Measurements from ENCODE around the gene ESRRB.

Gene ESRRB

DNA sequence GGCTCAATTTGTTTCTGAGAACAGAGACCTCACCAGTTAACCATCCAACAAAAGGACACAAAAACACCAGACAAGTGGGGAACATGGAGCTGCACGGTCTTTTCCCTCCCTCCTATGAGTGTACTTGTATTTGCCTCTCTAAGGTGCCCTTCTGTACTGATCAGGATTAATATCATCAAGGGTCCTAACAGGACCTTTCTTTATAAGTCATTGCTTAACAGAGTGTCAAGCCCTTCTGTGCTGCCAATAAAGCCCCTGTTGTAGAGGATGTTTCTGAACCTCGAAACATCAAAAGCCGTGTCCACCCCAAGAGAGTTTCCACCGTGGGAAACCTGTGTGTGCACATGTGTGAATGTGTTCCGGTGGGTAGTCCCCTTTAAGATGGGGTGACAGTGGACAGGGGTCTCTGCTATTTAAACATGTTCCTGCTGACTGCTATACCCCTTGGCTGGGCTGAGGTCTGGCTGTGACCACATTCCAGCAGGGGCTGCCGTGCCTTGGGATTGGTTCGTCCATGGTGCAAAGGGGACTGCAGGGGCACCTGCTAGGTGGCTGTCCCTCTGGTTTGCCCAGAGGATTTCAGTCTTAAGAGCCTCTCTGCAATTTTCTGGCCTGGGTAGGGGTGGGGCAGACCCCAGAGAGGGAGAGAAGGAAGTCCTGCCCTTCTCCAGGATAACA is 6.0 kb downstream of the ESRRB start:
- Mint-ChIP-seq H3K27me3 (peaks cover 71% of the 10 kb centered on the region), H3K4me1 (peaks cover 5% of the 10 kb centered on the region), H3K27ac (no peak overlapping the region), H3K9me3 (no peaks in the 10 kb centered on the region), H3K4me3 (no peak overlapping the region)
- no peak for ATAC-seq
- DNase-seq: no peak

DNA sequence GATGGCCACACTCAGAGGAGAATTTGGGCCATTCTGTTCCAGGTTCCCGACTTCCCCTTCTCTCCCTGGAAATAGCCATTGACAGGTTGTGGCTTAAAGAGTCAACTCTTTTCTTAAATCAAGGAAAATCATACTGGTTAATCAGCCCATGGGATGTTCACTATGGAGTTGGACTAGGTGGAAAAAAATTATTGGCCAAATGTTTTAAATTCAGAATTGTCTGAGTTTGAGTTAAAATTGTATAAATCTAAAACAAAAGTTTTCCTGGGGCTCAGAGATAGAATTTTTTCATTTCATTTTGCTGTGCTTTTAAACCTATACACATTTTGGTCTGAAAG is 6.5 kb downstream of the ESRRB start:
- Mint-ChIP-seq H3K4me3 (no peak overlapping the region), H3K4me1 (peaks cover 3% of the 10 kb centered on the region), H3K9me3 (no peaks in the 10 kb centered on the region), H3K27me3 (peaks cover 70% of the 10 kb centered on the region), H3K27ac (no peak overlapping the region)
- ATAC-seq: no peak
- DNase-seq: no peak

DNA sequence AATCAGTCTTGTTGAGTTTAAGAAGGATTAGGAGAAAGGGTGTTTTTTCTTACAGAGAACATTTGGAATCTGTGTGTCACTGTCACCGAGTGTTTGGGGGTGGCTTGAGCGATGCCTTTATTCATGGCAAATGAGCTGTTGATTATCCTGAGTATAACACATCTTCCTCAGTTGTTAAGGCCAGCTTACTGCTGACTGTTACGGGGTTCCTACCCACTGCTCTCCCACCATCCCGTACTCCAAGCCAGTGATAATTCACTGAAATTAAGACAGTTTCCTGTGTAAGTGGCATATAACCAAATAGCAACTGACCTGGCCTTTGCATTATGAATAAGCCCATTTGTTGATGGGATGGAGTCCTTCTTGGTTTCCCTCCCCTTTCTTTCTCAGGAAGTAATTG is 9.5 kb downstream of the ESRRB start:
- Mint-ChIP-seq H3K4me3 (no peak overlapping the region), H3K9me3 (no peaks in the 10 kb centered on the region), H3K27ac (no peak overlapping the region), H3K27me3 (peaks cover 55% of the 10 kb centered on the region), H3K4me1 (no peaks in the 10 kb centered on the region)
- ATAC-seq (no peak), DNase-seq (no peak)

GRCh38 chr14:76386944-76387782 is 11.2 kb downstream of the ESRRB start:
- Mint-ChIP-seq H3K9me3 (no peaks in the 10 kb centered on the region), H3K27ac (no peak overlapping the region), H3K27me3 (peaks cover 38% of the 10 kb centered on the region), H3K4me3 (no peak overlapping the region), H3K4me1 (no peaks in the 10 kb centered on the region)
- DNase-seq (peak; percentile 70 to 71), ATAC-seq (peak; percentile 92)

DNA sequence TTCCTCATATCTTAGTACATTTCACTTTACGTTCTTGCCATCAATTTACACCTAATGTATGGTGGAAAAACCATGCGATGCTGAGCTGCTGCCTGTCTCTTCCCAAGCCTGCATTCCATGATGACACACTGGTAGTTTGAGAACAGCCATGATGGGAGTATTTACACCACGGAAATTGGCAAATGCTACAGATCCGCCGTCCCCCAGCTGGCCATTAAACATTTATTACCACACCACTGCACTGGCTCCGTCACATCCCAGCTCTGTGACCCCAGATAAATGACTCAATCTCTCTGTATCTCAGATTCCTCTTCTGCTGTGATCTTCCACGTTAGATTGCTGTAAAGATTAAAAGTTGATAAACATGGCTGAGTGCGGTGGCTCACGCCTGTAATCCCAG is 13.9 kb downstream of the ESRRB start:
- Mint-ChIP-seq H3K27ac (no peak overlapping the region), H3K4me3 (no peak overlapping the region), H3K4me1 (no peaks in the 10 kb centered on the region), H3K27me3 (peaks cover 21% of the 10 kb centered on the region), H3K9me3 (no peaks in the 10 kb centered on the region)
- DNase-seq (no peak), ATAC-seq (no peak)

DNA sequence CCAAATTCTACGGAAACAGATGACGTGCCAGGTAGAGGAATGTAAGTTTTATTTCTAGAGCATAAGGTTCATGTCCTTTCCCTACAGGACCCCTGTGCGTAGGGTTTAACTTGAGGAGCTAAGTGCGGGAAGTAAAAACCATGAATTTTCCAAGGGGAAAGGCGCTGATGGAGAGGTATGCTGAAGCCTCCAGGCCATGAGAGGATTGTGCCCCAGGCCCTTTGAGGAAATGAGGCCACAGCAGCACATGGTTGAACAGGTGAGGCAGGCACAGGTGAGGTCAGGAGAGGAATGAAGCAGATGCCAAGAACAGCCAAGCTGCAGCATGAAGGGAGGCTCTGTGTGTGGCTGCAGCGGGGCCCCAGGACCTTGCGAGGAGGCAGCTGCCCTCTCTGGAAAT is 14.7 kb downstream of the ESRRB start:
- no peak overlapping the region for H3K4me3 Mint-ChIP-seq
- peaks cover 18% of the 10 kb centered on the region for H3K27me3 Mint-ChIP-seq
- H3K27ac Mint-ChIP-seq: no peak overlapping the region
- no peak for ATAC-seq
- no peak for DNase-seq
- H3K9me3 Mint-ChIP-seq: no peaks in the 10 kb centered on the region
- no peaks in the 10 kb centered on the region for H3K4me1 Mint-ChIP-seq

DNA sequence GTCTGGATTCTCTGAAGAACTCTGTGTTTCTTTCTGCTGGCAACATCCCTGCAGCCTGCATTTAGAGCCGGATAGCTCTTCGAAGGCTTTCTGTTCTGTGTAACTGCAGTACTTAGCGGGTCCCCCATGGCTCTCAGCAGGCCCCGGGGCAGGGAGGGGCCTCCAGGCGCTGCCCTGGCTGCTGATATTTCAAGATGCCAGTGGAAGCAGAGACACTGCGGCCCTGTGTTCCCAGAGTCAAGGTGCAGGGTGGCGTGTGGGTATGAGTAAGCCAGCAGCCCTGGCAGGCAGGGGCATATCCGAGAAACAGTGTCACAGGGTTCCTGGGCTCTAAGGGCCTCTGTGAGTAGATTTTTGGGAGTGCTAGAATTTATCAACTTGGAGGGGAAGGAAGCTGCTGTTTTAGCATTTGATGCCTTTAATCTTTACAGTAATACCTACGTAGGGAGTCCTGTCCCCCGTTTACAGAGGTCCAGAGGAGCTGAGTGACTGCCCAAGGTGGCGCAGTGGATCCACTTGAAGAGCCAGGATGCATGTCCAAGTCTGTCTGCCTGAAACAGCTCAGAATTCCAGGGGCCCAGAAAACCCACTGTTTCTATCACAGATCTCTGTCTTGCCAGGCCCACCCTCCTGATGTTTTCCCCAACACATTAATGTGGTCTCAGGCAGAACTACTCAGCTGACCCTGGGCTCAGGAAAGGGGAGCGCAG is 16.2 kb downstream of the ESRRB start:
- Mint-ChIP-seq H3K27me3 (peaks cover 18% of the 10 kb centered on the region), H3K27ac (no peak overlapping the region), H3K4me1 (no peaks in the 10 kb centered on the region), H3K9me3 (no peaks in the 10 kb centered on the region), H3K4me3 (no peak overlapping the region)
- no peak for ATAC-seq
- DNase-seq: no peak

- Mint-ChIP-seq H3K4me3 (no peak overlapping the region), H3K4me1 (no peaks in the 10 kb centered on the region)
These were observed 18.6 kb downstream of the ESRRB start for GRCh38 chr14:76394569-76394968.

DNA sequence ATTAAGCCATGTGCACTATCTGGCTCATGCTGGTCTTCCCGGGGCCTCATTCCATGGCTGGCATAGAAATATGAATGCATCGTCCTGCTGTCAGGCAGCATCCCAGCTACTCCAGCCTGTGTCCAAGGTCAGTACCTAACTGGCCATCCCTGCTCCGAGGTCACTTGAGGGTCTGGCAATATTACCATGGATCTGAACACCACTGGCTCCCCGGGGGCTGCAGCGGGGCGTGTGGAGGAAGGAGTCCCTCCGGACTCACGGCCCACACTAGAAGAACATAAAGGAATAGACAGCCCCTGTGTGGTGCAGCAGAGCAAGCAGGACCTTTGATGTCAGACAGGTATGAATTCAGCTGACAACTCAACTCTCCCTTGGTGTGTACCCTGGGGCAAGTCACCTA is 19.2 kb downstream of the ESRRB start:
- no peak overlapping the region for H3K4me3 Mint-ChIP-seq

More at GRCh38 chr14:76394569-76394968, 18.6 kb downstream of the ESRRB start:
- no peak for ATAC-seq
- no peaks in the 10 kb centered on the region for H3K27me3 Mint-ChIP-seq
- H3K27ac Mint-ChIP-seq: no peak overlapping the region
- DNase-seq: no peak
- H3K9me3 Mint-ChIP-seq: no peaks in the 10 kb centered on the region

GRCh38 chr14:76396714-76397187 is 20.8 kb downstream of the ESRRB start:
- Mint-ChIP-seq H3K27me3 (no peaks in the 10 kb centered on the region), H3K27ac (no peak overlapping the region), H3K4me3 (no peak overlapping the region), H3K9me3 (no peaks in the 10 kb centered on the region), H3K4me1 (no peaks in the 10 kb centered on the region)
- no peak for ATAC-seq
- no peak for DNase-seq

More for the DNA sequence above, 19.2 kb downstream of the ESRRB start:
- DNase-seq: no peak
- no peaks in the 10 kb centered on the region for H3K9me3 Mint-ChIP-seq
- H3K27ac Mint-ChIP-seq: no peak overlapping the region
- no peaks in the 10 kb centered on the region for H3K4me1 Mint-ChIP-seq
- no peak for ATAC-seq
- no peaks in the 10 kb centered on the region for H3K27me3 Mint-ChIP-seq

DNA sequence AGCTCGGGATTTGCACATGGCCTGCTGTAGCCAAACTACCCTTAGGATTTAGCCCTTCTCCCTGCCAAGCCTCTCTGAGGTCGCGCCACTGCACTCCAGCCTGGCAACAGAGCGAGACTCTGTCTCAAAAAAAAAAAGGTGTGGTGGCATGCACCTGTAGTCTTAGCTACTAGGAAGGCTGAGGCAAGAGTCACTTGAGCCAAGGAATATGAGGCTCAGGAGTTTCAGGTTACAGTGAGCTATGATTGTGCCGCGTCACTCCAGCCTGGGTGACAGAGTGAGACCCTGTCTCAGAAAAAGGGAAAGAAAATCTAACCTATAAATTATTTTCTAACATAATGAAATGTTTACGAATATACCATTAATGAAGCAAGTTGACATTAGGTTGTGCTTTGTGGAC is 29.7 kb downstream of the ESRRB start:
- Mint-ChIP-seq H3K4me1 (no peaks in the 10 kb centered on the region), H3K27me3 (peaks cover 42% of the 10 kb centered on the region), H3K9me3 (no peaks in the 10 kb centered on the region), H3K4me3 (no peak overlapping the region), H3K27ac (no peak overlapping the region)
- ATAC-seq (no peak), DNase-seq (no peak)

- Mint-ChIP-seq H3K4me1 (no peaks in the 10 kb centered on the region), H3K4me3 (no peak overlapping the region), H3K27me3 (peaks cover 48% of the 10 kb centered on the region), H3K27ac (no peak overlapping the region), H3K9me3 (no peaks in the 10 kb centered on the region)
- no peak for ATAC-seq
- DNase-seq: no peak
These were observed 31.7 kb downstream of the ESRRB start for GRCh38 chr14:76407449-76408150.

GRCh38 chr14:76408877-76409276 is 32.9 kb downstream of the ESRRB start:
- Mint-ChIP-seq H3K4me3 (no peak overlapping the region), H3K27ac (no peak overlapping the region), H3K9me3 (no peaks in the 10 kb centered on the region), H3K27me3 (peaks cover 49% of the 10 kb centered on the region), H3K4me1 (no peaks in the 10 kb centered on the region)
- no peak for DNase-seq
- ATAC-seq: no peak

DNA sequence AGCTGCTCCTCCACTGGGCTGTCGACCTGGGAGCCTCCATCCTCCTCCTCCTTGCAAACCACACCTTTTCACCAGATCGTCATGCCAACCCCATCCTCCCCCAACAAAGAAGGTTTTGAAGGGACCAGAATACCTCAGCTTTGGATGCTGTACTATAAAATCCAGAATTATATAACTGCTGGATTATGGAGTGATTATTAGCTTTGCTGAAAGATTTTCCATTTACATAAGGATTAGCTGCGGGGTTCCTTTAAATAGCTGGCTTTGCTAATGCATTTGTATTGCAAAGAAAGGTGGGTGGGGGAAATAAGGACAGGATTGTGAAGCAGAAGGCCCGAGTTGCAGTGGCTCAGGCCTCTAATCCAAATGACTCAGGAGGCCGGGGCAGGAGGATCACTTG is 36.6 kb downstream of the ESRRB start:
- no peak overlapping the region for H3K4me3 Mint-ChIP-seq
- peaks cover 8% of the 10 kb centered on the region for H3K4me1 Mint-ChIP-seq
- H3K27me3 Mint-ChIP-seq: peaks cover 74% of the 10 kb centered on the region
- H3K9me3 Mint-ChIP-seq: no peaks in the 10 kb centered on the region
- ATAC-seq: no peak
- no peak for DNase-seq
- no peak overlapping the region for H3K27ac Mint-ChIP-seq

- ATAC-seq (peak; percentile 68), DNase-seq (no peak)
- Mint-ChIP-seq H3K27ac (no peak overlapping the region), H3K4me1 (peaks cover 8% of the 10 kb centered on the region), H3K27me3 (peaks cover 77% of the 10 kb centered on the region), H3K9me3 (no peaks in the 10 kb centered on the region), H3K4me3 (no peak overlapping the region)
These were observed 37.4 kb downstream of the ESRRB start for GRCh38 chr14:76413106-76413961.

All from stimulated activated naive CD8-positive, alpha-beta T cell treated with anti-CD3 and anti-CD28 coated beads, Interleukin-15, amount 100 ng/mL, for 72 hours (primary cell).